ENCODE data around the gene CDH10. TPM values are rescaled to one million over a fixed set of nuclear protein-coding genes. Genes with fewer than 3 reads are reported as not detected.

CDH10 gene
- total RNA-seq, 1 experiment from 2014 or later = 0.31 TPM

- Mint-ChIP-seq H3K36me3 (ENCODE audit: insufficient read depth in 1 of 3, low read depth in 3 of 3) (no peaks in the 10 kb centered on the region), H3K4me3 (no peak overlapping the region), H3K9me3 (no peaks in the 10 kb centered on the region), H3K27ac (peak overlapping the region in 1 of 3 experiments; percentile 19; a peak in 1 of 7 replicates), H3K4me1 (peaks cover 5 to 14% of the 10 kb centered on the region in 2 experiments; a peak in 3 of 4 replicates), H3K27me3 (ENCODE audit: low read depth) (no peaks in the 10 kb centered on the region)
- H2BK120ac ChIP-seq (ENCODE audit: low read depth, low read length, poor library complexity, severe bottlenecking) = no peak overlapping the region
- H3K4me1 ChIP-seq (ENCODE audit: insufficient read depth, low read length) = peaks cover 4% of the 10 kb centered on the region; the same call in 1 of the 2 replicates
- H2BK15ac ChIP-seq (ENCODE audit: low read depth, low read length) = no peak overlapping the region
- no peak overlapping the region for H3K14ac ChIP-seq (ENCODE audit: insufficient read depth, low read length)
- no peaks in the 10 kb centered on the region for H3K79me1 ChIP-seq (ENCODE audit: insufficient read depth, low read depth, low read length, poor library complexity, severe bottlenecking)
- no peak overlapping the region for H3K23ac ChIP-seq (ENCODE audit: insufficient read length, low read depth, low read length)
- TF ChIP-seq, protein P1, sequence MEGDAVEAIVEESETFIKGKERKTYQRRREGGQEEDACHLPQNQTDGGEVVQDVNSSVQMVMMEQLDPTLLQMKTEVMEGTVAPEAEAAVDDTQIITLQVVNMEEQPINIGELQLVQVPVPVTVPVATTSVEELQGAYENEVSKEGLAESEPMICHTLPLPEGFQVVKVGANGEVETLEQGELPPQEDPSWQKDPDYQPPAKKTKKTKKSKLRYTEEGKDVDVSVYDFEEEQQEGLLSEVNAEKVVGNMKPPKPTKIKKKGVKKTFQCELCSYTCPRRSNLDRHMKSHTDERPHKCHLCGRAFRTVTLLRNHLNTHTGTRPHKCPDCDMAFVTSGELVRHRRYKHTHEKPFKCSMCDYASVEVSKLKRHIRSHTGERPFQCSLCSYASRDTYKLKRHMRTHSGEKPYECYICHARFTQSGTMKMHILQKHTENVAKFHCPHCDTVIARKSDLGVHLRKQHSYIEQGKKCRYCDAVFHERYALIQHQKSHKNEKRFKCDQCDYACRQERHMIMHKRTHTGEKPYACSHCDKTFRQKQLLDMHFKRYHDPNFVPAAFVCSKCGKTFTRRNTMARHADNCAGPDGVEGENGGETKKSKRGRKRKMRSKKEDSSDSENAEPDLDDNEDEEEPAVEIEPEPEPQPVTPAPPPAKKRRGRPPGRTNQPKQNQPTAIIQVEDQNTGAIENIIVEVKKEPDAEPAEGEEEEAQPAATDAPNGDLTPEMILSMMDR (conservative IDR thresholded peaks at IDR 0.05) = no peak
- H2AK5ac ChIP-seq (ENCODE audit: insufficient read length, low read length) = no peak overlapping the region
- no peak overlapping the region for H4K91ac ChIP-seq (ENCODE audit: insufficient read length, low read depth, low read length)
- no peak overlapping the region for H3K27ac ChIP-seq (ENCODE audit: insufficient read length, low read depth, low read length)
- H3K4ac ChIP-seq (ENCODE audit: low read depth, low read length) = no peak overlapping the region
- H3K23me2 ChIP-seq (ENCODE audit: insufficient read length, low read depth, low read length, poor library complexity, severe bottlenecking) = no peaks in the 10 kb centered on the region
- no peaks in the 10 kb centered on the region for H3K79me2 ChIP-seq (ENCODE audit: insufficient read depth, low read length)
- no peak overlapping the region for H4K8ac ChIP-seq (replicated peaks; ENCODE audit: insufficient read length, low read depth, low read length)
- H3K9ac ChIP-seq (ENCODE audit: extremely low read depth, insufficient read length, low read length) = no peak overlapping the region
- WGBS (ENCODE audit: extremely low coverage, insufficient read length, low lambda C conversion rate) = no CpG with 5 or more reads among the region's 6 CpGs
- H2AFZ ChIP-seq (ENCODE audit: low read length) = no peak overlapping the region
- no peak overlapping the region for H2BK20ac ChIP-seq (ENCODE audit: low read depth, low read length, poor library complexity, severe bottlenecking)
- H3T11ph ChIP-seq (ENCODE audit: low read length) = no peak overlapping the region
- no peak overlapping the region for H3K18ac ChIP-seq (ENCODE audit: insufficient read length, low read depth, low read length)
- no peak overlapping the region for H2BK12ac ChIP-seq (ENCODE audit: insufficient read length, low read depth, low read length)
- no peaks in the 10 kb centered on the region for H3K9me3 ChIP-seq (ENCODE audit: control insufficient read depth, low read depth, low read length)
- H4K5ac ChIP-seq (ENCODE audit: insufficient read length, low read depth, low read length) = no peak overlapping the region
- H2BK5ac ChIP-seq (ENCODE audit: insufficient read length, low read length) = no peak overlapping the region
- H4K20me1 ChIP-seq (ENCODE audit: control insufficient read depth, insufficient read depth, insufficient read length) = no peaks in the 10 kb centered on the region
- no peak for DNase-seq
- H3K27me3 ChIP-seq (ENCODE audit: insufficient read depth, low read length) = no peaks in the 10 kb centered on the region
- H3K56ac ChIP-seq (ENCODE audit: insufficient read length, low read depth, low read length) = no peak overlapping the region
- H3K4me2 ChIP-seq (ENCODE audit: insufficient read depth, insufficient read length, low read length) = no peak overlapping the region
Measured at GRCh38 chr5:24621792-24622191, 23.0 kb downstream of the CDH10 start.

Measured in H9 (cell line).